GM08714 (cell line): ENCODE data around the gene LOXL1.
"Not testable (repeated sequence)": the region's sequence is repeated elsewhere in the genome, so short reads cannot be mapped to it uniquely, and the experiment has no call there.

Source experiments
- H3K4me3 ChIP-seq: fragments of 200-500 bp; sonication (Bioruptor generic); 2 replicates; pipeline ENCODE4 v1.5.1; 2014; ENCODE audit warnings: mild to moderate bottlenecking, low read length, inconsistent platforms
- ZNF274 ChIP-seq: IDR thresholded peaks from 2 replicates; pipeline ENCODE4 v1.6.1; 2012; ENCODE audit warnings: mild to moderate bottlenecking, low read depth, low read length

Gene LOXL1

DNA sequence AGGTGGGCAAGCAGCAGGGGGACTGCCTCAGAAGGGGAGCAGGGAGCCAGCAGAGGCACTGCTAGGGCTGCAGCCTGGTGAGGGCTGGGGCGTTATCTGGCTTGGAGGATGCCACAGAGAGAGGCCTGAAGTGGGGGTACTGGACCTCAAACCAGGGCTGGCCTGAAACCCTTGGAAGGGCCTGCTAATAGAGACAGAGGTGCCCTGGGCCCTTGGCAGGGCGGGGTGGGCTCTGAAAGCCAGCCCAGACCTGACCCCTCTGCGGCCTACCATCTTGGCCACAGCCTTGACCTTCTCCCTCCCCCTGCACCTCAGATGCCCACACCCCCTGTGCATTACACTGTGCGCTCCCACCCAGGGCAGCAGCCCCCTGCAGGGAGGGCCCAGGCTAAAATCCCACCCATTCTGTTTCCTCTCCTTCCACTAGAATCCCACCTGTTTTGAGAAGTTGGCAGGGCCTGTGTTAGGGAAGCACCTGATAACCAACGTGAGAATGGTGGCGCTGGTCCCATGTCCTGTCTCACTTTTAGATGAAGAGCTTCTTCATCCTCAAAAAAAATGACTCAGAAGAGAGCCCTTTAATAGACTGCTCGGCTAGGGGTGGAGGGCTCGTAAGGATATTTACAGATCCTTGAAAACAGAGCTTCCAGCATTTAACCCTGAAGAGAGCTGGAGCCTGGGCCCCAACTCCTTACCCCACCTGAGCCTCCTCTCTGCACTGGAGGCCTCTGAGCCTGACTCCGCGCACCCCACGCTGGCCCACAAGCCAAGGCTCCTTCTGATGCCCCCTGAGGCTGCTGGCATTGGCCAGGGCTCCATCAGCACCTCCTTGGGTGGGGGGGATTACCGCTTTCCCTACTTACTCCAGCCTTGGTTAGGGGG, 29.8 kb downstream of the LOXL1 start:
- no peak overlapping the region for H3K4me3 ChIP-seq

DNA sequence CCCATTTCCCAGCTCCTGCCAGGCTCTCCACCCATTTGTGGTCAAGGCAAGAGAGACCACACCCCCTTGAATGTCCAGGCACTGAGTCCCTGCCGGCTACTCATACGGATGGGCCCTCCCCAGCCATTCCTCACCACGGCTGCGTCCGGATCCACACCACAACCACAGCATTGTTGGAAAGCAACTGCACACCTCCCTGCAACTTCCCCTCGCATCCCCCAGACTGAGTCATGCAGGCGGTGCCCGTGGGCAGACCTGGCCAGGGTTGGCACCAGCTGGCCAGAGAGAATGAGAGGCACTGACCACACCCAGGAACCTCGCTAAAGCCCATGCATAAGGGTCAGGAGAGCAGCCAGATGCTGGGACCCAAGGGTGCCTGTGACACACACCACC, 30.5 kb downstream of the LOXL1 start:
- TF ChIP-seq ZNF274, result no peak
- no peak overlapping the region for H3K4me3 ChIP-seq

More for the DNA sequence above, 29.8 kb downstream of the LOXL1 start:
- TF ChIP-seq ZNF274, result no peak

DNA sequence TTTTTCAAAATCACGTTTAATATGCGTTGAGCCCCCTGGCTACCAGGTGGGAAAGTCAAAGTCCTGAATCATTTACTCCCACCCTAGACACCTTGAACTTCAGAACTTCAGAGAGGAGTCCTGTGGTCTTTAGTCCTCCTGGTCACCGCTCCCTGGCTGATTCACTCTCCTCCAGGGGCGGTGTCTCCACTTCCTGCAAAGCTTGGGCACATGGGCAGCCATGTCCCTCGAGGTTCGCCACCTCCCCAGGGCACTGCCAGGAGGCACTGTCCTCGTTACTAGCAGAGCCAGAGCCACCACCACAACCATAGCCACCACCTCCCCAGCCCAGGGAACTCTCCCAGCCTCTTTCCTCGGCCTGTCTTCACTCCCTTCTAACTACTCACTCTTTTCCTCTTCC, 31.0 kb downstream of the LOXL1 start:
- H3K4me3 ChIP-seq, result no peak overlapping the region
- no peak for TF ChIP-seq ZNF274

DNA sequence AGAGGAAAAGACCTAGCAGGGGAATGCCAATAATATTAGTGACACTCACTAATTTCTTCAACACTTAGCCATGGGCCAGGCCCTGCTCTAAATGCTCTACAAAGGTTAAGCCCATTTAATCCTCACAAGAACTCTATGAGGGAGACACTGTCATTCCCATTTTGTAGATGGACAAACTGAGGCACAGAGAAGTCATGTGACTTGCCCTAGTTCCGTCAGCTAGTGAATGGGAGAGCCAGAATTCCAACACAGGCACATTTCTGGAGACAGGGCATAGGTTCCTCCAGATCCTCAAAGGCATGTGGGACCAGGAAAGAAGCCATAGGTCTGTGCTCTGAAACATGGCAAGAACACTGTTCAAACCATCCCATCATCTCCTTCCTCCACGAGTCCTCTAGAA, 31.5 kb downstream of the LOXL1 start:
- TF ChIP-seq ZNF274, result no peak
- H3K4me3 ChIP-seq, result no peak overlapping the region

DNA sequence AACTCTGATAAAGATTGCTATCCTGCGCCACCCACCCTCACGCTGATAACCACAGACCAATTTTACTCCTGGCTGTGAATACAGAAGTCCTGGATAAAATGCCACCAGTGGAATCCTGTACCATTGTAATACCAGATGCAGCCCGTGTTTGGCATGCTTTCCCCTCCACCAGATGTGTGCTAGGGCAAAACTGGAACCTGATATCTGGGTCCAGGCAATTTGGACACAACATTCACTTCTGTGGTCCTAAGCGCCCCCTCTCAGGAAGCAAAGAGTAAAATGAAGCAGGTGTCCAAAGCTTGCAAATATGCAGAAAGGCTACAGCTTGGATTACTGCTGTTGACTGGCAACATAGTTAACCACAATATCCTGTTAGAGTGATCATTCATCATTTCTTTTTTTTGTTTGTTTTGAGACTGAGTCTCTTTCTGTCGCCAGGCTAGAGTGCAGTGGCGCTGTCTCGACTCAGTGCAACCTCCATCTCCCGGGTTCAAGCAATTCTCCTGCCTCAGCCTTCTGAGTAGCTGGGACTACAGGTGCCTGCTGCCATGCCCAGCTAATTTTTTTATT, 32.8 kb downstream of the LOXL1 start:
- no peak for TF ChIP-seq ZNF274
- H3K4me3 ChIP-seq, result no peak overlapping the region

DNA sequence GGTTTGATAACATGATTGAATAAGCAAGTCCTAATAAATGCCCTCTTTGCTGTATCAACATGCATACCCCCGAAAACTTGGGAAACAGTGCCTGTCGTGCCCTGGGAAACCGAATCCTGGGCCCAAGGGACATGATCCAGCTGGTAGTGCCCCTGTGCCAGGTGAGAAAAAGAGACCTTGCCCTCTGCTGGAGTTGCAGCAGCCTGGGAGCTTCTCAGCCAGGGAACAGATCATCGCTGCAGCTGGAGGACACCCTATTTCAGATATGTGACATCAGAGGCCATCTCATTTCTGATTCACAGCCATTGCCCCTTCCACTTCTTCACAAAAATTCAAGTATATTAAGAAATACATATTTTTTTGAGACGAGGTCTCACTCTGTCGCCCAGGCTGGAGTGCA, 33.5 kb downstream of the LOXL1 start:
- H3K4me3 ChIP-seq, result no peak overlapping the region
- no peak for TF ChIP-seq ZNF274

DNA sequence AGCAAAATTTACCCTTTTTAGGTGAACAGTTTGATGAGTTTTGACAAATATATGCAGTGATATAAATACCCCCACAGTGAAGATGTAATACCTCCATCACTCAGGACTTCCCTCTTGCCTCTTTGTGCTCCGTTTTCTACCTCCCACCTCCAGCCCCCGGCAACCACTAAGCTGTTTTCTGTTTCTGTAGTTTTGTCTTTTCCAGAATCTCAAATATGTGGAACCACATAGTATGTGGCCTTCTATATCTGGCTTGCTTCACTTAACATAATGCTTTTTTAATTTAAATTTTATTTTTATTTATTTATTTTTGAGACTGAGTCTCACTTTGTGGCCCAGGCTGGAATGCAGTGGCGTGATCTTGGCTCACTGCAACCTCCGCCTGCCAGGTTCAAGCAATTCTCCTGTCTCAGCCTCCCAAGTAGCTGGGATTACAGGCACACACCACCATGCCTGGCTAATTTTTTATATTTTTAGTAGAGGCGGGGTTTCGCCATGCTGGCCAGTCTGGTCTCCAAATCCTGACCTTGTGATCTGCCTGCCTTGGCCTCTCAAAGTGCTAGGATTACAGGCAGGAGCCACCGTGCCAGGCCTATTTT, 34.3 kb downstream of the LOXL1 start:
- H3K4me3 ChIP-seq, result not testable (repeated sequence)

DNA sequence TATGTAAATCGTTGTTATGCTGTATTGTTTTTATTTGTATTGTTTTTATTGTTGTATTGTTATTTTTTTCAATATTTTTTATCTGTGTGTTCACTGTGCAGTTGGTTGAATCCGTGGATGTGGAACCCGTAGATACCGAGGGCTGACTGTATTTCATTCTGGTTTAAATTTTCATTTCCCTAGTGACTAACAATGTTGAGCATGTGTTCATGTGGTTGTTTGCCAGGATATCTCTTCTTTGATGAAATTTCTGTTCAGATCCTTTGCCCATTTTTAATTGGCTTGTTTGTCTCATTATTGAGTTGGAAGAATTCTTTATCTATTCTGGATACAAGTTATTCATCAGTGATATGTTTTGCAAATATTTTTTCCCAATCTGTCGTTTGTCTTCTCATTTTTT, 36.2 kb downstream of the LOXL1 start:
- no peak for TF ChIP-seq ZNF274
- no peak overlapping the region for H3K4me3 ChIP-seq

DNA sequence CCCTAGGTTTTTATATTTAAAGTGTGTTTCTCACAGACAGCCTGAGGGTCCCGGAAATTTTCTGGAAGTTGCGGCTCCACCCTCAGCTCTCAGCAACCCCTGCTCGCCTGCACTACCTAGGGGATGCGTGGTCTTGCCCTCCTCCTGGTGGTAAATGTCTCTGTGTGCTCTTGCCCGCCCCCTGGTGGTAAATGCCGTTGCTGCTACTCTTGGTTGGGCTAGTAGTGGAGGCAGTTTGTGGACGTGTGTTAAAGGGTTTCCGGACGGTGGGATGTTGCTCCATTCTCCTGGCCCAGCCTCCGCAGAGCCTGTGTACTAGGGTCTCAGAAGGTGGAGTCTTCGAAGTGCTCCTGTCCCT, 38.5 kb downstream of the LOXL1 start:
- TF ChIP-seq ZNF274, result no peak
- H3K4me3 ChIP-seq, result no peak overlapping the region

DNA sequence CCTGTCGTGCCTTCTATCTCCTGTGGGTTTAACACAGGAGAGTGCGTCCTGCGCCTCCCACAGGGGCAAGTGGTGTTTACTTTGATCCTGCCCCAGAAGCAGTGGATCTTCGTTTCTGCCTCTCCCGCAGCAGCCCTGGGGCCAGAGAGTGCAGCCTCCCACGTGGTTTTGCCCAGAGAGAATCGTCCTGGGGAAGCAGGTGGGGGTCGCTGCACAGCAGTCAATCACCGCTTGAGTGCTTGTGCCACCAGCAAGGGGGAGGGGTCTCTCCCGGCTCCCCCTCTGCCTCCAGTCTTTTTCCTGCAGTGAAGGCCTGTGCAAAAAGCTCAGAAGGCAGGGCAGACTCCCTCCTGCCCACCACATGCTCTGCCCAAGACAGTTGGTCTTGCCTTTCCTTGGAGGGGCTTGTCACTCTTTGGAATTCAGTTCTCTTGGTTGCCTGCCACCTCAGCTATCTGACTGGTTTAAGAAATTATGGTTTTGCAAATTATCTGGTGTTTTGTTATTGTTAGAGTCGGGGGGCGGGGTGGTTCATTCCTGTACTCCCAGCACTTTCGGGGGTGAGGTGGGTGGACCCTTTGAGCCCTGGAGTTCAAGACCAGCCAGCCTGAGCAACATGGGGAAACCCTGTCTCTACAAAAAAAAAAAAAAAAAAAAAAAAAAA, 39.0 kb downstream of the LOXL1 start:
- peak overlapping the region; percentile 6; the same call in 1 of the 2 replicates for H3K4me3 ChIP-seq
- TF ChIP-seq ZNF274, result no peak

DNA sequence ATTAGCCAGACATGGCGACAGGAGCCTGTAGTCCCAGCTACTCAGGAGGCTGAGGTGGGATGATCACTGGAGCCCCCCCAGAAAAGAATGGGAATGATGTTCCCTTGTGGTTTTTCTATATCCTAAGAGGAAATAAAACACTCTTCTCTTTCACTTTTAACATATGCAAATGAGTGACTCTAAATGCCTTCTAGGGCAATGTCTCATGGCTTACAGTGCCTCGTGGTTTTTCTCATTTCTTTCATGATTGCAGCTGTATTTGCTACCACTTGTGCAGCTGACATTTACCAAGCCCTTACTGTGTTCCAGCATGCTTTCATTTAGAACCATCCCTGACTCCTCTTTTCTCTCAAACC, 39.5 kb downstream of the LOXL1 start:
- H3K4me3 ChIP-seq, result peak overlapping the region; percentile 6; the same call in 1 of the 2 replicates
- TF ChIP-seq ZNF274, result no peak

DNA sequence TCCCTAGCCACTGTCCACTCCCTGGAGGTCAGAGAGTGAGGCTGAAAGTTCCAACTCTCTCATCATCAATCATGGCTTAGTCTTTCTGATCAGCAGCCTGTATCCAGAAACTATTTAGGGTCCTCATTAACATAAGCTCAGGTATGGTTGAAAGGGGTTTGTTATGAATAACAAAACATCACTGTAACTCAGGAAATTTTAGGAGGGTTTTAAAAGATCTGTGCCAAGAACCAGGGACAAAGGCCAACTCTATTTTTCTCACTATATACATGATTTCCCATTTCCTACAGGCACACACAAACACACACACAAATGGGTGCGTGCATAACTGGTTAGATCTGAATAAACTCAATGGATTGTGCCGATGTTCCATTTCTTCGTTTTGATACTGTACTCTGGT, 42.2 kb downstream of the LOXL1 start:
- TF ChIP-seq ZNF274, result no peak
- H3K4me3 ChIP-seq, result no peak overlapping the region

DNA sequence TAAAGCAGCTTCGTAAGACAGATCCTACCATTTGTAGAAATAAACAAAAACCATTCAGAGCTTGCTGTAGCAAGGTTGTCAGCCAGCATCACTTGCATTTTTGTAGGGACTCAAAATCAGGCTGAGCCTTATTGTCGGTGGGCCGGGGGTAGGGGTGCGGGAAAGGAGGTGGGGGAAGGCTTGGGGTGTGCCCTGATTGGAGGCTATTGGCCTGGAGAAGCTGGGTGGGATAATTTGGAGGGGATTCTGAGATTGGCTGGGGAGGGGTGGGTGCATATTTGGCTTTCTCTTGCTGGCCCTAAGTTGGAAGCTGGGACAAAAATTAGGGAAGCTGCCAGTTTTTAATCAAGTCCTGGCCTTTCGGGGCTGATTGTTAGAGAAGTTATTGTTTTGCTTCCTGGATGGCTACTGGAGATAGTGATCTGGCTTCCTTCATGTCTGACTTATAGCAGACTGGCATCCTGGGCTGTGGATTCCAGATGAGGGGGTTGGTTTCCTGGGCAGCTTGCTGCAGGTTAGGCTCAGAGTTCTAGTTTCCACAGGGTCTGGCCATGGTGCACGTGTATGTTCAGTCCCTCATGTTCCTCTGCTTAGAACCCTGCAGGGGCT, 43.0 kb downstream of the LOXL1 start:
- no peak for TF ChIP-seq ZNF274
- no peak overlapping the region for H3K4me3 ChIP-seq

DNA sequence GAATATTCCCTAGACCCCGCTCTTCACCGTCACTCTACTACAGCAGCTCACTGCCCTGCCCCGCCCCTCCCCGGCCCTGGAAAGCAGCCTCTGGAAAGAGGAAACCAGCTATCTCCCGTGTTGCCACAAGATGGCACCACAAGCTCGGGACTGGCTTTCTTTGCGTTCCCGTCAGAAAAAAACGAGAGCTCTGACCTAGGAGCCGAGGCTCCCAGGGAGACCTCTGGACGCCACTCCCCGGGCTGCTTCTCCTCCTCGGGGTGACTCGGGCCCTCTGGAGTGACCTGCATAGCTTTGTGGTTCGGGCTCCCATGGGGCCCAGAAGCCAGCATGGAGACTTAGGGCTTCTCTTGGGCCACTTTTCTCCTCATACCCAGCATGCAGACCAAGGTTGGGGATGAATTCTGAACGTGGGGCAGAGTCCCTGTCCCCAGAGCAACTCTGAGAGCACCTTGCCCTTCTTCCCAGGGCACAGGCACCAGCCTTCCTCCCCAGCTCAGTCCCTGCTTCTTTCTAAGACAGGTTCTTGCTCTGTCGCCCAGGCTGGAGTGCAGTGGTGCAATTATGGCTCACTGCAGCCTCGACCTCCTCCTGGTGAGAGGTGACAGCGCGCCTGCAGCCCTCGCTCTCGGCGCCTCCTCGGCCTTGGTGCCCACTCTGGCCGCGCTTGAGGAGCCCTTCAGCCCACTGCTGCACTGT, 46.9 kb downstream of the LOXL1 start:
- no peak for TF ChIP-seq ZNF274
- no peak overlapping the region for H3K4me3 ChIP-seq

DNA sequence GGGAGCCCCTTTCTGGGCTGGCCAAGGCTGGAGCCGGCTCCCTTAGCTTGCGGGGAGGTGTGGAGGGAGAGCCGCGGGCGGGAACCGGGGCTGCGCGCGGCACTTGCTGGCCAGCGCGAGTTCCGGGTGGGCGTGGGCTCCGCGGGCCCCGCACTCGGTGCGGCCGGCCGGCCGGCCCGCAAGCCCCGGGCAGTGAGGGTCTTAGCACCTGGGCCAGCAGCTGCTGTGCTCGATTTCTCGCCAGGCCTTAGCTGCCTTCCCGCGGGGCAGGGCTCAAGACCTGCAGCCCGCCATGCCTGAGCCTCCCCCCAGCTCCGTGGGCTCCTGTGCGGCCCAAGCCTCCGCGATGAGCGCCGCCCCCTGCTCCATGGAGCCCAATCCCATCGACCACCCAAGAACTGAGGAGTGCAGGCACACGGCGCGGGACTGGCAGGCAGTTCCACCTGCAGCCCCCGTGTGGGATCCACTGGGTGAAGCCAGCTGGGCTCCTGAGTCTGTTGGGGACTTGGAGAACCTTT, 47.5 kb downstream of the LOXL1 start:
- H3K4me3 ChIP-seq, result not testable (repeated sequence)

DNA sequence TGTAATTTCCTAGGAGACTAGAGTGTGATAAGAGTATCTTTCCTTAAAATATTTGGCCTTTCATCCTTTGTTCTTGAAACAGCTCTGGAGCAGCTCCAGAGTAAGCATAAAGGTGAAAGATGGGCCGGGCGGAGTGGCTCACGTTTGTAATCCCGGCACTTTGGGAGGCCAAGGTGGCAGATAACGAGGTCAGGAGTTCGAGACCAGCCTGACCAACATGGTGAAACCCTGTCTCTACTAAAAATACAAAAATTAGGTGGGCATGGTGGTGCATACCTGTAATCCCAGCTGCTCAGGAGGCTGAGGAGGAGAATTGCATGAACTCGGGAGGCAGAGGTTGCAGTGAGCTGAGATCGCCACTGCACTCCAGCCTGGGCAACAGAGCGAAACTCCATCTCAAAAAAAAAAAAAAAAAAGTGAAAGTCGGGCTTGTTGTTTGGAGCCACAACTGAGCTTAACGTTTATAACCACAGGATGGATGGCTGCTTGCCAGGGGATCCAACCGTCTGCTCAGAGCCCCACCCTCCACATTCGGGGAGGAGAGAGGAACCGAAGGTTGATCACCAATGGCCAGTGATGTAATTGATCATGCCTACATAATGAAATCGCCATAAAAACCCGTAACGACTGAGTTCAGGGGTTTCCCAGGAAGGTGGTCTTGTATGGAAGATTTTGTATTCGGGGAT, 49.3 kb downstream of the LOXL1 start:
- H3K4me3 ChIP-seq, result not testable (repeated sequence)
